ENCODE data around the gene SOX12.

Gene SOX12

DNA sequence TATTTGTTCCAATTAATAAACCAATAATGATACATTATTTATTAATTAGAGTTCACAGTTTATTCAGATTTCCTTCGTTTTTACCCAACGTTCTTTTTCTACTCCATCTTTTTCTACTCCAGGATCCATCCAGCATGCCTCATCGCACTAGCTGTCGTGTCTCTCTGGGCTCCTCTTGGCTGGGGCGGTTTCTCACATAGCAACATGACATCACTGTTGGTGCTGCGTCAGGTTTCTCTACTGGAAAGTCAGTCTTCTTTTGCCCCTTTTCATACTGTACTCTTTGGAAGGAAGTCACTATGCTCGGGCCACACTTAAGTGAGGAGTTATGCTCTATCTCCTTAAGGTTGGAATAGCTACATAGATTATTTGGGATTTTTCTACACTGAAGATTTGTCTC is 13.7 kb upstream of the SOX12 start:
- DNase-seq (ENCODE audit: low read depth) = no peak
- no peak overlapping the region for H3K4me3 ChIP-seq (ENCODE audit: low read depth, low read length)
- TF ChIP-seq, protein P1, sequence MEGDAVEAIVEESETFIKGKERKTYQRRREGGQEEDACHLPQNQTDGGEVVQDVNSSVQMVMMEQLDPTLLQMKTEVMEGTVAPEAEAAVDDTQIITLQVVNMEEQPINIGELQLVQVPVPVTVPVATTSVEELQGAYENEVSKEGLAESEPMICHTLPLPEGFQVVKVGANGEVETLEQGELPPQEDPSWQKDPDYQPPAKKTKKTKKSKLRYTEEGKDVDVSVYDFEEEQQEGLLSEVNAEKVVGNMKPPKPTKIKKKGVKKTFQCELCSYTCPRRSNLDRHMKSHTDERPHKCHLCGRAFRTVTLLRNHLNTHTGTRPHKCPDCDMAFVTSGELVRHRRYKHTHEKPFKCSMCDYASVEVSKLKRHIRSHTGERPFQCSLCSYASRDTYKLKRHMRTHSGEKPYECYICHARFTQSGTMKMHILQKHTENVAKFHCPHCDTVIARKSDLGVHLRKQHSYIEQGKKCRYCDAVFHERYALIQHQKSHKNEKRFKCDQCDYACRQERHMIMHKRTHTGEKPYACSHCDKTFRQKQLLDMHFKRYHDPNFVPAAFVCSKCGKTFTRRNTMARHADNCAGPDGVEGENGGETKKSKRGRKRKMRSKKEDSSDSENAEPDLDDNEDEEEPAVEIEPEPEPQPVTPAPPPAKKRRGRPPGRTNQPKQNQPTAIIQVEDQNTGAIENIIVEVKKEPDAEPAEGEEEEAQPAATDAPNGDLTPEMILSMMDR (IDR thresholded peaks at IDR 0.05; ENCODE audit: insufficient read depth, low read depth, low read length, missing control alignments) = no peak

DNA sequence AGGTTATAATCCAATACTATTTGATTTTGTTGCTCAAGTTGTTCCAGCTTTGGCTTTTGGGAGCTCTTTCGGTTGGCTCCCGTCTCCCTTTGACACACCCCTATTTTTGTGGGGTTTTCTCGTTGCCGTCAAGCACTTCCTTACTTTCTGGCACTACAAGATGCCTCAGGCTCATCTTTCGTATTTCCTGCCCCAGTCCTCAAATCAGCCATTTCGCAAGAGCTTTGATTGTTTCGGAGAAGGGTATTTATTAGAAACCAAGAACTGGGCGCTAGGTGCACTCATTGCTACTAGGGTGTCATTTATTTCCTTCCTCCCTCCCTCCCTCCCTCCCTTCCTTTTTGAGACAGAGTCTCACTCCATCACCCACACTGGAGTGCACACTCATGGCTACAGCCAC is 13.3 kb upstream of the SOX12 start:
- DNase-seq (ENCODE audit: low read depth) = no peak
- H3K4me3 ChIP-seq (ENCODE audit: low read depth, low read length) = no peak overlapping the region
- TF ChIP-seq, protein P1 (IDR thresholded peaks at IDR 0.05; ENCODE audit: insufficient read depth, low read depth, low read length, missing control alignments) = no peak

DNA sequence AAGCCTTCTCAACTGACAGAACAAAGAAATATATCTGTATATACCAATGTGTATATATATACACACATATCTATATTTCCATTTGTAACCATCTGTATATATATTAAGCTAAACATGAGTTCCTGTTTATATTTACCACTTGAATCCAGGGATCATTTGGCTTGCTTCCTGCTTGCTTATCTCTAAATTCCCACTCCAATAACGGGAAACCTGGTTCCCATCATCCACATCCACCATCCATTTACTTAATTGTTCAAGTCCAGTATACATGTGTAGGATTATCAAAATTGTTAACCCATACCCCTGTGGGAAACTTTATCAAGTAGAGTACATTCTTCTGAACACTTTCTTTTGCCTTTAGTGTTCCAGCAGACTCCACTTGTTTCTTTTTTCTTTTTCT is 12.5 kb upstream of the SOX12 start:
- no peak for DNase-seq (ENCODE audit: low read depth)
- H3K4me3 ChIP-seq (ENCODE audit: low read depth, low read length) = no peak overlapping the region
- TF ChIP-seq, protein P1 (IDR thresholded peaks at IDR 0.05; ENCODE audit: insufficient read depth, low read depth, low read length, missing control alignments) = no peak

DNA sequence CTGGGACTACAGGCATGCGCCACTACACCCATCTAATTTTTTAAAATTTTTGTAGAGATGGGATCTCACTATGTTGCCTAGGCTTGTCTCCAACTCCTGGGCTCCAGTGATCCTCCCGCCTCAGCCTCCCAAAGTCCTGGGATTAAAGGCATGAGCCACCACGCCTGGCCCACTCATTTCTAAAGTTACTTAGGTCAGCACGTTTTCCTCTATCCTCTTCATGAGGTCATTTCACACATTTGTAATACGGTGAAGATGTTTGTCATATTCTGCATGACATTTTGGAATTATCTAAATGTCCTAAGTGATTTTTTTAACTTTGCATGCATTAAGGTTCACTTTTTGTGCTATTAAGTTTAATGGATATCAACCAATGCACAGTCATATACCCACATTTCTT is 11.9 kb upstream of the SOX12 start:
- no peak overlapping the region for H3K4me3 ChIP-seq (ENCODE audit: low read depth, low read length)
- DNase-seq (ENCODE audit: low read depth) = no peak
- TF ChIP-seq, protein P1 (IDR thresholded peaks at IDR 0.05; ENCODE audit: insufficient read depth, low read depth, low read length, missing control alignments) = no peak

DNA sequence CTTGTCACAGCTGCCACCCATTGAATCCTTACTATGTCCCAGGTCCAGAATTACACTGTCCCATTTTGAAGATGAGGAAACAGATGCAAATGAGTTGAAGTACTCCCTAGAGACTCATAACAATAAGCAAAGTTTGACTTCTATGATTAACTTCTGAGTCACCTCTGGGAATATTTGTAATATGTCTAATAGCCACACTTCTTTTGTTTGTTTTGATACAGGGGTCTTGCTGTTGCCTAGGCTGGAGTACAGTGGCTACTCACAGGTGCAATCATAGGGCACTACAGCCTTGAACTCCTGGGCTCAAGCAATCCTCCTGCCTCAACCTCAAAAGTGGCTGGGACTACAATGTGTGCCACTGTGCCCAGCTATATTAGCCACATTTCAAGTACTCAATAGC is 11.4 kb upstream of the SOX12 start:
- DNase-seq (ENCODE audit: low read depth) = no peak
- TF ChIP-seq, protein P1 (IDR thresholded peaks at IDR 0.05; ENCODE audit: insufficient read depth, low read depth, low read length, missing control alignments) = no peak
- H3K4me3 ChIP-seq (ENCODE audit: low read depth, low read length) = no peak overlapping the region

DNA sequence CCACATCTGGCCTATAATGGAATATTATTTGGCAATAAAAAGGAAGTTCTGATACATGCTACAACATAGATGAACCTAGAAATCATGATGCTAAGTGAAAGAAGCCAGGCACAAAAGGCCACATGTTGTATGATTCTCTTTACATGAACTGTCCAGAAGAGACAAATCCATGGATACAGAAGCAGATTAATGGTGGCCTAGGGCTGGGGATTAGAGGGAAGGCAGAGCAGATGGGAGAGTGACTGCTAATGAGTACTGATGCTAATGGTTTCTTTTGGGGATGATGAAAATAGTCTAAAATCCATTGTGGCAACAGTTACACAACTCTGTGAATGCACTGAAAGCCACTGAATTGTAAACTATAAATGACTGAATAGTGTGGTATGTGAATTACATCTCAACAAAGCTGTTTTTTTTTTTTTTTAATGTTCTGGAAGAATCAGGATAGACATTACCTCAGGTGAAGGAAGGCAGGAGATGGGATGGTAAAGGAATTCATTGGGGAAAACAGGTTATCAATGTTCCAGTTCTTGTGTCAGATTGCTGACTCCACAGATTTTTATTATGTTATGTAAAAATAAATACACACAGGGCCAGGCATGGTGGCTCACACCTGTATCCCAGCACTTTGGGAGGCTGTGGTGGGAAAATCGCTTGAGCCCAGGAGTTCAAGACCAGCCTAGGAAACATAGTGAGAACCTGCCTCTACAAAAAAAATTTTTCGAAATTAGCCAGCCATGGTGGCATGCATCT is 8.9 kb upstream of the SOX12 start:
- no peak for DNase-seq (ENCODE audit: low read depth)
- H3K4me3 ChIP-seq (ENCODE audit: low read depth, low read length) = no peak overlapping the region
- TF ChIP-seq, protein P1 (IDR thresholded peaks at IDR 0.05; ENCODE audit: insufficient read depth, low read depth, low read length, missing control alignments) = no peak
